ENCODE measurements around the gene E2F6.
A peak's percentile ranks its signal among the peaks of the same experiment; 100 is the strongest.

Gene E2F6

GRCh38 chr2:11465485-11466306 is at the start of gene E2F6:
Gene E2F6, minus strand, starts transcription at chr2:11466161. Its CDS starts 282 bp downstream, at chr2:11465879.
- peak; percentile 89 for DNase-seq

- DNase-seq, result no peak
These were observed 49.6 kb upstream of the E2F6 start for GRCh38 chr2:11515490-11515981.

DNA sequence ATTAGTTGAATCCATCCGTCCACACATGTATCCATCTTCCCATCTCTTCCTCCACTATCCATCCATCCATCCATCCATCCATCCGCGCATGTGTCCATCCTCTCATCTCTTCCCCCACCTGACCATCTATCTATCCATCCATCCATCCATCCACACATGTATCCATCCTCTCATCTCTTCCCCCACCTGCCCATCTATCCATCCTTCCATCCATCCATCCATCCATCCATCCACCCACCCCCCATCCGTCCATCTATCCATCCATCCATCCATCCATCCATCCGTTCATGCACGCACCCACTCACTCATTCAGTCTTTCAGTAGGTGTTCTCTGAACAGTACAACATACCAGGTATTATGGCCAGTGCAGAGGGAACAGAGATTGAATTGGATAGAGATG is 48.9 kb upstream of the E2F6 start:
- no peak for DNase-seq

DNA sequence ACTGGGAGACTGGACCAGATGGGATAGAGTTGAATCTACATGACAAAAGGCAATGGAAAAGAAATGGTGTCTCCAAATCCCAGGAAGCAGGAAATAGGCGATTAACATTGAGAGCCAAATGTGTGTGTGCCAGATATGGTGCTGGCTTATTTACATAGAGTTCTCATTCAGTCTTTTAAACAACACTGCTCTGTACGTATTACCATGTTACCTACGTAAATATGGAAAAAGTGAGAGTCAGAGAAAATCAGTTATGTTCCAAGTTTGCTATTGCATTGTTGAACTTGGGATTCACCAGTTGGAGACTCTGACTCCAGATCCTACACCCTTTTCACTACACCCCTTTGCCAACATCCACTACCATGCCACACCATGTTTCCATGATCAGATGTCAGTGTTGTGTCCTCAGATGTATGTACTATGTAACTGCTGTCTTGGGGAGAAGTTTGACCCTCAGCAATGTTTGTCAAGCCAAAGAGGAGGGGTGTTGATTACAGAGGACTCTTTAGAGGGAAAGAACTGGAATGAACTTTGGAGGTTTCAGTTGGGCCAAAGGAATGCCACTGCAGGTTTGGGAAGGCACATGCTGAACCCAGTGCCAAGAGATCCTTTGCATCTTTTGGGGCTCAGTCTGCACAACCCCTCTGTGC is 48.2 kb upstream of the E2F6 start:
- DNase-seq, result no peak

- DNase-seq, result no peak
These were observed 47.4 kb upstream of the E2F6 start for GRCh38 chr2:11513319-11513718.

DNA sequence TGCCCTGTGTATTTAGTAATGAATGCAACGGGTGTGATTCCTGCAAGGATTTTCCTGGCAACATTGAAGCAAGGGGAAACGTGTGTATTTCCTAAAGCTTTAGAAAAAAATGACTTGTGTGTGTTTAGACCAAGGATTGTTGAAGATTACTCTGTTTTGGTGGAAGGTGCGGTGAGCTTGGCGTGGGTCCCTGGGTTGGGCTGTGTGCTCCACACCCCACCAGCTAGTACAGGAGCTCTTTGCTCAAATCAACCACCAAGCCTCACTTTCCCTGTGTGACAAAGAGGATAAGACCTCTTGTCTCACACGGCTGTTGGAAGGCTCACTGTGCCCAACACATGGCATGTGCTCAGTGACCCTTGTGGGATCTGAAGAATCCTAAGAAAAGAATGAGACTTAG is 46.5 kb upstream of the E2F6 start:
- DNase-seq, result no peak

GRCh38 chr2:11509657-11510360 is 43.8 kb upstream of the E2F6 start:
- DNase-seq, result no peak

- no peak for DNase-seq
These were observed 42.3 kb upstream of the E2F6 start for GRCh38 chr2:11508279-11508678.

DNA sequence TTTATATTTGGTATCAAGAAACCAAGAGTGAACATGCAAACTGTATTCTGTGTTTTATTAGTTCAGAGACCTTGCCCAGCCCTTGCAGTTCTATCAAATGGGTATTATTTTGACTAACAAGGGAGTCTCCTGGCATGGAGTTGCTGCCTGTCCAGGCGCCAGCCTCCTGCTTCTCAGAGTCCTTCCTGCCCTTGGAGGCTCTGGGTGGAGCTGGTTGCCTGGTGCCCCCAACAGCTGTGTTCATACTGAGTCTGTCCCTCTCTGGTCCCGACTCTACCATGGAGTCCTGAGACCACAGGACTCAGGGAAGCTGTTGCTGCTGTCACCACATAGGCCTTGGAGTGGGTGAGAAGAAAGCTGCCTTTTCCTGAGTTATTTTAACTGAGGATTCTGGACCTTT is 41.6 kb upstream of the E2F6 start:
- no peak for DNase-seq

- no peak for DNase-seq
These were observed 40.6 kb upstream of the E2F6 start for GRCh38 chr2:11506611-11506969.

GRCh38 chr2:11505652-11506610 is 40.0 kb upstream of the E2F6 start:
- DNase-seq, result no peak

DNA sequence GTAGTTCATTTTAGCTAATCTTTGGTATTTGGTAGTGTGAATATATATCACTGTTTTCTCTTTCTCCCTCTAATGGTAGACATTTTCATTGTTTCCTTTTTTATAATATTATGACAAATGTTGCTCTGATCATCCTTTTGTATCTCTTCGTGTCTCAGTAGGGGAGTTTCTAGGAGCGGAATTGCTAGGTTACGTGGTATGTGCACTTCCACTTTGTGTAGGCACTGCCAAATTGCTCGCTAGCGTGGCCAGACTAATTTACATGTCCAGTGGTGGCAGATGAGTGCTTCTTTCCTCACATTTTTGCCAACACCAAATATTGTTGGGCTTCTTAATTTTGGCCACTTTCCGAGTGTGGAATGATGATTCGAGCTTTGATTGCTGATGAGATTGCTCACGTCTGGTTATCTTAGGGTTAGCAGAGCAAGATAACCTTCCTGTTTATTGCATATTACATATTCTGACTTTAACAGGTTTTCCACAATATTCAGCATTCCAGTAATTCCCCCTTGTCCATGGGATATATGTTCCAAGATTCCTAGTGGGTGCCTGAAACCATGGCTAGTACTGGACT is 37.5 kb upstream of the E2F6 start:
- no peak for DNase-seq

- no peak for DNase-seq
These were observed 36.9 kb upstream of the E2F6 start for GRCh38 chr2:11502740-11503292.

DNA sequence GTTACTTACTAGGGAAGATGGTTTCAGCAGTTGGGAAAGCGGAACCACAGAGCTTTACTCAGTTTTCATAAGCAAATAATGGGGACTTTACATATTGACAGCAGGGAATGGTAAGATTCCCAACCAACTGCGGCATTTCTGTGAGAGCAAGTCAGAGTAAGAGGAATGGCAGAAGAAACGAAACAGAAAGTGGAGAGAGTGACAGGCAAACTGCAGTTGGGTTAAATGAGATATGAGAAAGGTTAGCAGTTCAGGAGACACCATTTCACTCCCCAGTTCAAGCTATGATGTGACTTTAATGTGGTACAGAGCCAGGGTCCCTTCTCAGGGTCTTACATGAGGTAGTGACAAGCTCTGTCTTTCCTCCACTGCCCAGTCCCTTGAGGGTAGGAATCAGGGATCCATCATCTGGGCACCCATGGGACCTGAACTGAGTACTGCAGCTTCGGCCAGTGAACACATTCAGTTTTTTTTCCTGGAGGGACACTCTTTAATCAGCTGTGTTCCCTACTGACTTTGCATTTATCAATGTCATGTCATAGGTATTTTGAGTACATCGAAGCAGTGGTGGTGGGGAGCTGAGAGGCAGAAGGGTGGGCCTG is 34.8 kb upstream of the E2F6 start:
- DNase-seq, result no peak

GRCh38 chr2:11499081-11499743 is 33.3 kb upstream of the E2F6 start:
- DNase-seq, result no peak

- DNase-seq, result no peak
These were observed 32.6 kb upstream of the E2F6 start for GRCh38 chr2:11498543-11499034.

DNA sequence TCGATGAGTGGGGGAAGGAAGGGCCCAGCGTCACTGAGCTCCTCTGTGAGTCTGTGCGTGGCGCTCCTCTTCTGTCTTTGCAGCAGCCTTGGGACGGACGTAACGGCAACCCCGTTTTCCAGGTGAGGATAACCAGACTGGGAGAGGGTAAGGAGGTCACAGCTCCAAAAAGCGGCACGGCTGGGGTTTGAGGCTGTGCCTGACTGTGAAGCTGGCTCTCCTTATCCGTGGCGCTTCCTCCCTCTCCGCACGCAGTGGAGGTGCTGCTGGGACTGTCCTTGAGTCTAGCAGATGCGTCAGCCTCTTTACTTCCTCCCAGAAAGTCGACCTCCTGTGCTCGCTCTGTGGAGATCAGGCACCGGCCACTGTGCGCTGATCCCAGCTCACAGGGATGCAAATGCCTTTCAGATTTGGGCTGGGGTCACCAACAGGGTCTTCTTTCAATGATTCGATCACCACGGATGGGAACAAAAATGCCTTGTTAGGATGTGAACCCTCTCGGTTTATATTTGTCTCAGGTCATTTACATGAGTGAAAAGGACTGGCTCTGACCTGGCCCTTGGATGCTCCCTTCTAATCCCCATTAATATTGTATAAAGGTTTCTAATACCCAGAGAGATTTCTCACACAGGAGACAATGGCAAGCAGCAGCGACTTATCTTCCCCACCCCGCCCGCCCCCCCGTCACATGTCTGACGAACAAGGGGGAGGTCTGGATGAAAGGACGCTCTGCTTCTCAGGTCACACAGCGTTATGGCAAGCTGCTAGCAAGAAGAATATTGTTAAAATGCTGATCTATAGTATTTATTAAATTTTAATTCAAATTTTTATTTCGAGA is 30.1 kb upstream of the E2F6 start:
- no peak for DNase-seq

- DNase-seq, result no peak
These were observed 28.3 kb upstream of the E2F6 start for GRCh38 chr2:11494310-11494709.

DNA sequence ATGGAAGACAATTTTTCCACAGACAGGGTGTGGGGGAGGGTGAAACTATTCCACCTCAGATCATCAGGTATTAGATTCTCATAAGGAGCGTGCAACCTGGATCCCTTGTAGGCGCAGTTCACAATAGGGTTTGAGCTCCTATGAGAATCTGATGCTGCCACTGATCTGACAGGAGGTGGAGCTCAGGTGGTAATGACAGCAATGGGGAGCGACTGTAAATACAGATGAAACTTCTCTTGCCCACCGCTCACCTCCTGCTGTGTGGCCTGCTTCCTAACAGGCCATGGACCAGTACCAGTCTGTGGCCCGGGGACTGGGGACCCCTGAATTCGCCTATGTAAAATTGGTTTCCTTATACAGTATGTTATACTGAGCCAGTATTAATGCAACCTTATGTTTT is 27.3 kb upstream of the E2F6 start:
- DNase-seq, result no peak

- no peak for DNase-seq
These were observed 26.8 kb upstream of the E2F6 start for GRCh38 chr2:11492720-11493119.

All from stimulated activated CD4-positive, alpha-beta T cell treated with anti-CD3 and anti-CD28 coated beads, Interleukin-1b, Interleukin-23, amount 100 ng/mL, for 48 hours (primary cell).